Heart right ventricle (tissue), 16 donors: ENCODE data around the gene XPNPEP1. TPM values are rescaled to one million over a fixed set of nuclear protein-coding genes. Genes with fewer than 3 reads are reported as not detected.

Experiments
- ATAC-seq, 8 donors: fragments of 200-7000 bp; cut with Tn5 transposase; one replicate each; pipeline ENCODE4 v1.9.1; 2020; ENCODE audit warnings: mild to moderate bottlenecking in 8 of 8, moderate library complexity in 8 of 8, moderate number of reproducible peaks in 1 of 8
- DNase-seq, 2 donors: peaks; one replicate each; pipeline ENCODE4 v3.0.0-alpha.2; 2020
- H3K27ac ChIP-seq, 10 donors: fragments of 200-600 bp; sonication (generic) in 2 of 10; one replicate each; pipeline versions ENCODE4 v1.5.0 to v1.8.0; 2020 to 2022; ENCODE audit warnings: mild to moderate bottlenecking in 3 of 10
- H3K27me3 ChIP-seq, 7 donors: fragments of 200-600 bp; one replicate each; pipeline ENCODE4 v1.8.0; 2021 to 2022; ENCODE audit warnings: mild to moderate bottlenecking in 2 of 7
- H3K36me3 ChIP-seq, 9 donors: fragments of 200-600 bp; sonication (generic) in 1 of 9; one replicate each; pipeline versions ENCODE4 v1.5.0 to v1.8.0; 2020 to 2022; ENCODE audit warnings: mild to moderate bottlenecking in 2 of 9
- H3K4me1 ChIP-seq, 9 donors: fragments of 200-600 bp; sonication (generic) in 1 of 9; one replicate each; pipeline versions ENCODE4 v1.5.0 to v1.8.0; 2020 to 2022; ENCODE audit warnings: mild to moderate bottlenecking in 4 of 9
- H3K4me3 ChIP-seq, 10 donors: fragments of 200-600 bp; sonication (generic) in 2 of 10; one replicate each; pipeline versions ENCODE4 v1.5.0 to v1.8.0; 2020 to 2022; ENCODE audit warnings: mild to moderate bottlenecking in 7 of 10, moderate library complexity in 2 of 10
- H3K9me3 ChIP-seq, 11 donors: fragments of 200-600 bp in 10 of 11; sonication (generic) in 2 of 11; one replicate each; pipeline versions ENCODE4 v1.5.0 to v1.8.0; 2013 to 2022; ENCODE audit warnings: mild to moderate bottlenecking in 2 of 11, control low read depth in 1 of 11, moderate library complexity in 1 of 11
- CTCF ChIP-seq, 9 donors: fragments of 200-600 bp; sonication (generic) in 2 of 9; IDR thresholded peaks; one replicate each; pipeline versions ENCODE4 v1.5.0 to v1.8.0; 2021 to 2022; ENCODE audit warnings: antibody characterized with exemption in 9 of 9, mild to moderate bottlenecking in 5 of 9, moderate library complexity in 1 of 9
- WGBS, 2 donors: extraction: QIAGEN DNeasy Blood & Tissue Kit; methylation state at CpG; one replicate each; pipeline ENCODE4 v1.1.7; 2013; ENCODE audit warnings: inconsistent platforms in 1 of 2; 5-methylcytosine and 5-hydroxymethylcytosine counted together
- intact Hi-C, 10 donors: fragments of 100-400 bp; cut with DNase I; formaldehyde crosslinking; loops; one replicate each; pipeline versions ENCODE4 v1.11.1 to v1.14.2; 2022
- polyA plus RNA-seq, 2 donors: library from polyadenylated mRNA; stranded (reverse); fragments of 200-250 nt; gene quantifications; one replicate each; pipeline ENCODE4 v1.2.3, GENCODE V29; 2013
- total RNA-seq, 10 donors: library from RNA; stranded (reverse); fragmentation: NEBNext Ultra II Directional in 3 of 10; extraction: Animal tissue kit (Norgen Biotek cat#: 25700) in 3 of 10; gene quantifications; one replicate each; pipeline versions ENCODE4 v1.2.1 to v1.2.4, GENCODE V29; 2021 to 2023
- donor health status: Arrhythmogenic right ventricular cardiomyopathy.
- donor health status: ischemic (EF 13 %, LVEDD 7.1; RV severe dilation, severe dysfunction).
- donor health status: healthy with polysubstance abuse.
- donor health status: DM: no; HTN: yes; CAD: no.
- donor health status: DM: no; HTN: no; CAD: no.
- donor health status: ischemic (EF 25% LVEDD 6.9; RV normal size, moderate dysfunction).
- donor health status: ischemic (EF 25% LVEDD 5.7; RV mildly dilated, moderate dysfunction).
- donor health status: healthy.
- donor health status: DM: yes; HTN: yes; CAD: no.
- donor health status: Ischemic cardiomyopathy.
- donor health status: ischemic (EF 35%, LVEDD 5.7; RV mildly dilated, moderate dysfunction).
- donor health status: nonischemic (EF 11% LVEDD 7.7; RV severe dilation, severe dysfunction).
- donor health status: DM: yes; HTN: yes; CAD: no.
- donor health status: PGD.
- donor health status: ischemic (EF 29% LVEDD 5.4; RV normal size, mild dysfunction).
- donor health status: nonischemic (EF 23%, LVEDD 6.1; RV moderate dilation, normal function).

The XPNPEP1 gene
- total and polyA plus RNA-seq, 12 donors = 15.9 to 51.6 (median 42.4) TPM

GRCh38 chr10:109852475-109853037 lies 70.8 kb downstream of the XPNPEP1 start:
- Histone ChIP-seq H3K27me3 (no peaks in the 10 kb centered on the region), H3K4me3 (no peak overlapping the region), H3K9me3 (no peaks in the 10 kb centered on the region), H3K4me1 (peaks cover 0 to 14% (median 9%) of the 10 kb centered on the region in 9 donors), H3K36me3 (no peaks in the 10 kb centered on the region), H3K27ac (no peak overlapping the region)
- intact Hi-C loops = no loop called here
- peak in 7 of 8 donors; percentile 67 to 91 (median 85) for ATAC-seq
- peak; percentile 69 to 78 for DNase-seq
- 7% methylated on average over 13 of the region's 13 CpGs for WGBS, 2 donors
- TF ChIP-seq CTCF (IDR thresholded peaks at IDR 0.05) = peak; percentile 72 to 97 (median 93)

GRCh38 chr10:109851616-109852474 lies 71.5 kb downstream of the XPNPEP1 start:
- Histone ChIP-seq H3K4me1 (peaks cover 0 to 14% (median 9%) of the 10 kb centered on the region in 9 donors), H3K4me3 (no peak overlapping the region), H3K36me3 (no peaks in the 10 kb centered on the region), H3K27ac (no peak overlapping the region), H3K9me3 (no peaks in the 10 kb centered on the region), H3K27me3 (no peaks in the 10 kb centered on the region)
- no peak for DNase-seq
- peak in 7 of 8 donors; percentile 11 to 65 (median 52) for ATAC-seq
- WGBS, 2 donors = 47 to 51% methylated on average over 10 of the region's 10 CpGs
- intact Hi-C loops = no loop called here
- TF ChIP-seq CTCF (IDR thresholded peaks at IDR 0.05) = no peak

- Histone ChIP-seq H3K27me3 (peaks cover 0 to 12% (median 0%) of the 10 kb centered on the region in 7 donors), H3K27ac (no peak overlapping the region), H3K4me3 (no peak overlapping the region), H3K9me3 (no peaks in the 10 kb centered on the region), H3K4me1 (peaks cover 0 to 9% (median 2%) of the 10 kb centered on the region in 9 donors), H3K36me3 (no peaks in the 10 kb centered on the region)
- no peak for DNase-seq
- intact Hi-C loops = no loop called here
- 22 to 34% methylated on average over 3 of the region's 3 CpGs for WGBS, 2 donors
- TF ChIP-seq CTCF (IDR thresholded peaks at IDR 0.05) = no peak
- ATAC-seq = no peak
Observed at GRCh38 chr10:109846832-109847231, 76.5 kb downstream of the XPNPEP1 start.

GRCh38 chr10:109845308-109845707 lies 78.0 kb downstream of the XPNPEP1 start:
- H3K27ac ChIP-seq = no peak overlapping the region
- no peak for TF ChIP-seq CTCF (IDR thresholded peaks at IDR 0.05)
- ATAC-seq (no peak), DNase-seq (no peak)
- 86 to 87% methylated on average over 5 of the region's 5 CpGs for WGBS, 2 donors
- no peaks in the 10 kb centered on the region for H3K9me3 ChIP-seq
- intact Hi-C loops = no loop called here
- no peak overlapping the region for H3K4me3 ChIP-seq
- H3K36me3 ChIP-seq = no peaks in the 10 kb centered on the region
- H3K4me1 ChIP-seq = peaks cover 0 to 5% (median 0%) of the 10 kb centered on the region in 9 donors
- H3K27me3 ChIP-seq = peaks cover 0 to 12% (median 0%) of the 10 kb centered on the region in 7 donors
